HCT116 (cell line): ENCODE measurements around the gene MYOZ2. TPM values are rescaled to one million over a fixed set of nuclear protein-coding genes. Genes with fewer than 3 reads are reported as not detected.

Source experiments
- ATAC-seq: fragments of 200-7000 bp; cut with Tn5 transposase; 2 replicates; pipeline ENCODE4 v1.9.1; 2020; ENCODE audit warnings: mild to moderate bottlenecking, moderate library complexity
- BruUV-seq: library from RNA; stranded (reverse); fragments of 400-500 nt; replicated peaks from 2 replicates; lab custom pipeline; 2021; lab: Mats Ljungman, UMichigan
- CTCF ChIA-PET: fragments of 300-600 bp; sonication (Branson Sonifier 250); formaldehyde crosslinking; loops from one replicate; lab custom pipeline; 2021; ENCODE audit warnings: antibody characterized with exemption; lab: Charles Lee
- POLR2A ChIA-PET: fragments of 300-600, 350-600 bp; sonication (Branson Sonifier 250); formaldehyde crosslinking; loops from one replicate; lab custom pipeline; 2021; ENCODE audit warnings: antibody characterized with exemption; lab: Charles Lee
- RAD21 ChIA-PET, 2 experiments: fragments of 300-600 bp; sonication (Branson Sonifier 250); formaldehyde crosslinking; loops; one replicate each; lab custom pipeline; 2023; ENCODE audit warnings: low total read pairs in 2 of 2; ENCODE audit not compliant: uncharacterized antibody in 2 of 2, unreplicated experiment in 2 of 2, low non-redundant PET in 1 of 2; lab: Charles Lee
- DNase-seq: peaks from one replicate; pipeline ENCODE4 v3.0.0-alpha.2; 2010; ENCODE audit warnings: low read depth, low spot score
- H2AFZ ChIP-seq: fragments of 200-600 bp; shearing (Covaris generic), sonication (generic); 2 replicates; pipeline ENCODE4 v1.6.1; 2017; ENCODE audit warnings: low read depth, mixed run types, mixed read lengths, antibody characterized with exemption, low read length; ENCODE audit not compliant: poor library complexity, severe bottlenecking
- H3K27ac ChIP-seq: 2 replicates; pipeline ENCODE4 v1.5.1; 2012; ENCODE audit warnings: low read depth, low read length
- H3K27me3 ChIP-seq: fragments of 200-600 bp; sonication (generic); 2 replicates; pipeline ENCODE4 v1.6.1; 2016; ENCODE audit warnings: mixed run types, low read length, mixed read lengths; ENCODE audit not compliant: insufficient read depth
- H3K36me3 ChIP-seq, 2 experiments: fragments of 200-500 bp in 1 of 2; fragments of 200-600 bp in 1 of 2; sonication (Bioruptor generic) in 1 of 2; sonication (generic) in 1 of 2; 2 replicates each; pipeline versions ENCODE4 v1.5.1 to v1.6.1; 2014 to 2016; ENCODE audit warnings: low read length in 2 of 2, inconsistent platforms in 1 of 2, mixed read lengths in 1 of 2, mixed run types in 1 of 2; ENCODE audit not compliant: insufficient read depth in 2 of 2, control insufficient read depth in 1 of 2
- H3K4me1 ChIP-seq, 2 experiments: fragments of 200-600 bp in 1 of 2; sonication (generic) in 1 of 2; 2 replicates each; pipeline versions ENCODE4 v1.5.1 to v1.6.1; 2012 to 2017; ENCODE audit warnings: low read length in 2 of 2, inconsistent platforms in 1 of 2, mild to moderate bottlenecking in 1 of 2, mixed read lengths in 1 of 2, mixed run types in 1 of 2, moderate library complexity in 1 of 2; ENCODE audit not compliant: insufficient read depth in 2 of 2, control insufficient read depth in 1 of 2
- H3K4me2 ChIP-seq: fragments of 200-600 bp; sonication (generic); 2 replicates; pipeline ENCODE4 v1.6.1; 2017; ENCODE audit warnings: mixed run types, low read length, mixed read lengths
- H3K4me3 ChIP-seq, 2 experiments: fragments of 200-600 bp in 1 of 2; sonication (generic) in 1 of 2; replicated peaks in 1 of 2; 2 replicates each; pipeline ENCODE4 v1.5.1; 2011 to 2016; ENCODE audit warnings: low read length in 2 of 2, control low read depth in 1 of 2, low read depth in 1 of 2, mild to moderate bottlenecking in 1 of 2, mixed read lengths in 1 of 2, mixed run types in 1 of 2
- H3K79me2 ChIP-seq: fragments of 200-600 bp; sonication (generic); 2 replicates; pipeline ENCODE4 v1.6.1; 2017; ENCODE audit warnings: mild to moderate bottlenecking, mixed run types, low read length, moderate library complexity, mixed read lengths; ENCODE audit not compliant: insufficient read depth
- H3K9ac ChIP-seq: fragments of 200-600 bp; sonication (generic); 2 replicates; pipeline ENCODE4 v1.6.1; 2016; ENCODE audit warnings: low read length, mixed read lengths
- H3K9me2 ChIP-seq: fragments of 200-600 bp; sonication (generic), shearing (Covaris generic); 2 replicates; pipeline ENCODE4 v1.6.1; 2017; ENCODE audit warnings: mixed run types, mild to moderate bottlenecking, moderate library complexity; ENCODE audit not compliant: insufficient read depth
- H3K9me3 ChIP-seq, 2 experiments: fragments of 200-500 bp in 1 of 2; fragments of 200-600 bp in 1 of 2; sonication (Bioruptor generic) in 1 of 2; sonication (generic) in 1 of 2; 2 replicates each; pipeline ENCODE4 v1.6.1; 2014 to 2017; ENCODE audit warnings: low read length in 2 of 2, mixed read lengths in 2 of 2, inconsistent platforms in 1 of 2, low read depth in 1 of 2, mild to moderate bottlenecking in 1 of 2, mixed run types in 1 of 2, moderate library complexity in 1 of 2; ENCODE audit not compliant: control insufficient read depth in 1 of 2, insufficient read depth in 1 of 2
- H4K20me1 ChIP-seq: fragments of 200-600 bp; sonication (generic), shearing (Covaris generic); 2 replicates; pipeline ENCODE4 v1.6.1; 2017; ENCODE audit warnings: mixed run types, mild to moderate bottlenecking, moderate library complexity; ENCODE audit not compliant: insufficient read depth
- EGR1 ChIP-seq: IDR thresholded peaks from 2 replicates; pipeline ENCODE4 v1.6.1; 2012; ENCODE audit warnings: low read depth
- EZH2 ChIP-seq: fragments of 200-600 bp; sonication (generic); IDR thresholded peaks from 2 replicates; pipeline ENCODE4 v1.6.1; 2017; ENCODE audit warnings: antibody characterized with exemption, mixed run types
- JUND ChIP-seq: IDR thresholded peaks from 2 replicates; pipeline ENCODE4 v1.6.1; 2012
- POLR2A ChIP-seq: IDR thresholded peaks from 2 replicates; pipeline ENCODE4 v1.7.0; 2011; ENCODE audit warnings: borderline replicate concordance; ENCODE audit not compliant: insufficient read depth, insufficient read length; ENCODE audit errors: extremely low read depth
- POLR2AphosphoS5 ChIP-seq: IDR thresholded peaks from 2 replicates; pipeline ENCODE4 v1.6.1; 2011; ENCODE audit warnings: mild to moderate bottlenecking, low read depth, low read length, moderate library complexity
- RAD21 ChIP-seq: IDR thresholded peaks from 2 replicates; pipeline ENCODE4 v1.6.1; 2012; ENCODE audit warnings: low read depth, mild to moderate bottlenecking
- SP1 ChIP-seq: IDR thresholded peaks from 2 replicates; pipeline ENCODE4 v1.6.1; 2012; ENCODE audit warnings: low read depth
- SRF ChIP-seq: IDR thresholded peaks from 2 replicates; pipeline ENCODE4 v1.6.1; 2012; ENCODE audit warnings: low read depth
- TCF7L2 ChIP-seq: IDR thresholded peaks from 2 replicates; pipeline ENCODE4 v1.7.0; 2011; ENCODE audit warnings: borderline replicate concordance, inconsistent platforms; ENCODE audit not compliant: insufficient read depth, insufficient read length; ENCODE audit errors: extremely low read depth
- ZFX ChIP-seq: fragments of 450-650 bp; IDR thresholded peaks from 2 replicates; pipeline ENCODE4 v1.6.1; 2017
- intact Hi-C: fragments of 100-400 bp; cut with micrococcal nuclease; formaldehyde crosslinking; loops from 2 replicates; pipeline ENCODE4 v1.10.0; 2022
- total RNA-seq: library from RNA; stranded (reverse); gene quantifications from one replicate; pipeline ENCODE4 v1.2.1, GENCODE V29; 2021; ENCODE audit not compliant: unreplicated experiment
- TF ChIP-seq, protein P1 (sequence below): IDR thresholded peaks from 2 replicates; pipeline ENCODE4 v1.6.1; 2012; ENCODE audit warnings: low read depth
- TF ChIP-seq, protein P2 (sequence below): IDR thresholded peaks from 2 replicates; pipeline ENCODE4 v1.6.1; 2012

Gene MYOZ2
- total RNA-seq, 1 experiment from 2014 or later, result not detected

DNA sequence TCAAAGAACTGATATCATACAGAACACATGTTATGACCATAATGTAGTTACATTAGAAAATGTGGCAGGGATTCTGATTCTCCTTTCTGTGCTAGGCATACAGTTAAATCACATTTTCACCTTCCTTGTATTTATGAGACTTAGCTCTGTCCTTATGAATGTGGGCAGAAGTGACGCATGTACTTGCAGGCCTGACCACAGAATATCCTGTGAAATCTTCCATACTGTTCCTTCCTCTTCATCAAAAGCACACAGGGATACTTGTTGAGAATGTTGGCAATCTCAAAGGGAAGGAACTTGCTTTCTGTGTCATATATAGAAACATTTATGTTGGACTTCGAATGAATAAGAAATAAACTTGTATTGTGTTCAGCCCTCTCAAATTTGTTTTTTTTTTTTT, 17.2 kb upstream of the MYOZ2 start (continued):
- TF ChIP-seq, protein P1, sequence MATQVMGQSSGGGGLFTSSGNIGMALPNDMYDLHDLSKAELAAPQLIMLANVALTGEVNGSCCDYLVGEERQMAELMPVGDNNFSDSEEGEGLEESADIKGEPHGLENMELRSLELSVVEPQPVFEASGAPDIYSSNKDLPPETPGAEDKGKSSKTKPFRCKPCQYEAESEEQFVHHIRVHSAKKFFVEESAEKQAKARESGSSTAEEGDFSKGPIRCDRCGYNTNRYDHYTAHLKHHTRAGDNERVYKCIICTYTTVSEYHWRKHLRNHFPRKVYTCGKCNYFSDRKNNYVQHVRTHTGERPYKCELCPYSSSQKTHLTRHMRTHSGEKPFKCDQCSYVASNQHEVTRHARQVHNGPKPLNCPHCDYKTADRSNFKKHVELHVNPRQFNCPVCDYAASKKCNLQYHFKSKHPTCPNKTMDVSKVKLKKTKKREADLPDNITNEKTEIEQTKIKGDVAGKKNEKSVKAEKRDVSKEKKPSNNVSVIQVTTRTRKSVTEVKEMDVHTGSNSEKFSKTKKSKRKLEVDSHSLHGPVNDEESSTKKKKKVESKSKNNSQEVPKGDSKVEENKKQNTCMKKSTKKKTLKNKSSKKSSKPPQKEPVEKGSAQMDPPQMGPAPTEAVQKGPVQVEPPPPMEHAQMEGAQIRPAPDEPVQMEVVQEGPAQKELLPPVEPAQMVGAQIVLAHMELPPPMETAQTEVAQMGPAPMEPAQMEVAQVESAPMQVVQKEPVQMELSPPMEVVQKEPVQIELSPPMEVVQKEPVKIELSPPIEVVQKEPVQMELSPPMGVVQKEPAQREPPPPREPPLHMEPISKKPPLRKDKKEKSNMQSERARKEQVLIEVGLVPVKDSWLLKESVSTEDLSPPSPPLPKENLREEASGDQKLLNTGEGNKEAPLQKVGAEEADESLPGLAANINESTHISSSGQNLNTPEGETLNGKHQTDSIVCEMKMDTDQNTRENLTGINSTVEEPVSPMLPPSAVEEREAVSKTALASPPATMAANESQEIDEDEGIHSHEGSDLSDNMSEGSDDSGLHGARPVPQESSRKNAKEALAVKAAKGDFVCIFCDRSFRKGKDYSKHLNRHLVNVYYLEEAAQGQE, result no peak

DNA sequence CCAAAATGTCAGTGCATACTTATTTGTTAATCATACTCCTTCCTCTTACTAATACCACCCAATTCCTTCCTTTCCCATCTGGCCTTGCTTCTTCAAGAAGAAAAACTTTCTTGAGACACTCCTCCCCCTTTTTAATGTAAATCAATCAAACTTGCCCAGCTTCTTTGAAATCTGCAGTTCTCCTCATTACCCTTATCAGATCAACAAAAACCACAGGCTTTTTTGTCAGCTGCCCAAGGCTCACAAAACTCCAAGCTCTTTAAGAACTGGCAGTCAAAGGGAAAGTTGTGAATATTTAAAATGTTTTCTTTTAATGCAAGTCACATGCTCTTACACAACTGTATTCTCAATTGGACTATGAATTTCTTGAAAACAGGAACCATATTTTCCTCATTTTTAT, 11.3 kb upstream of the MYOZ2 start:
- CTCF ChIA-PET, result no interaction called here
- Histone ChIP-seq H3K36me3 (no peaks in the 10 kb centered on the region), H3K4me2 (no peak overlapping the region), H4K20me1 (no peaks in the 10 kb centered on the region), H3K4me1 (no peaks in the 10 kb centered on the region), H3K4me3 (no peak overlapping the region), H3K9me3 (no peaks in the 10 kb centered on the region), H3K9ac (no peak overlapping the region), H3K27ac (no peak overlapping the region)
- POLR2A ChIA-PET, result no interaction called here
- DNase-seq (no peak), ATAC-seq (no peak)
- no TSS peak for BruUV-seq
- intact Hi-C loops, result no loop called here
- no peak for TF ChIP-seq SRF
- TF ChIP-seq POLR2A, result no peak
- TF ChIP-seq JUND, result no peak
- no peak for TF ChIP-seq TCF7L2
- TF ChIP-seq EGR1, result no peak
- TF ChIP-seq, protein P2, sequence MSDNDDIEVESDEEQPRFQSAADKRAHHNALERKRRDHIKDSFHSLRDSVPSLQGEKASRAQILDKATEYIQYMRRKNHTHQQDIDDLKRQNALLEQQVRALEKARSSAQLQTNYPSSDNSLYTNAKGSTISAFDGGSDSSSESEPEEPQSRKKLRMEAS, result no peak
- TF ChIP-seq EZH2, result no peak
- TF ChIP-seq ZFX, result no peak
- no peak for TF ChIP-seq SP1
- no peak for TF ChIP-seq POLR2AphosphoS5
- no peak for TF ChIP-seq RAD21
- TF ChIP-seq, all 23 proteins: peak for 0
- no peak overlapping the region for H2AFZ ChIP-seq
- H3K27me3 ChIP-seq, result no peaks in the 10 kb centered on the region
- RAD21 ChIA-PET, result no interaction called here
- no peaks in the 10 kb centered on the region for H3K79me2 ChIP-seq
- no peaks in the 10 kb centered on the region for H3K9me2 ChIP-seq
